SK-N-SH (cell line): ENCODE results near the gene GRK1. TPM values are rescaled to one million over a fixed set of nuclear protein-coding genes. Genes with fewer than 3 reads are reported as not detected.

Experiments
- CTCF ChIA-PET: fragments of 300-600, 350-600 bp; formaldehyde crosslinking; extraction: SDS; loops from one replicate; lab custom pipeline; 2021; lab: Yijun Ruan, JAX
- POLR2A ChIA-PET: fragments of 350-600 bp; sonication (Branson Sonifier 250); formaldehyde crosslinking; extraction: SDS; loops from one replicate; lab custom pipeline; 2020; ENCODE audit warnings: antibody characterized with exemption, inconsistent platforms; lab: Yijun Ruan, JAX
- DNase-seq: peaks from one replicate; pipeline ENCODE4 v3.0.0; 2012
- H2AFZ ChIP-seq: fragments of 200-600 bp; sonication (generic); 2 replicates; pipeline ENCODE4 v1.8.1; 2016; ENCODE audit warnings: antibody characterized with exemption, mild to moderate bottlenecking, low read depth
- H3F3A ChIP-seq: fragments of 200-600 bp; sonication (generic); replicated peaks from 2 replicates; pipeline ENCODE3; 2016; ENCODE audit warnings: antibody characterized with exemption, mild to moderate bottlenecking; ENCODE audit not compliant: insufficient read depth
- H3K27ac ChIP-seq, 2 experiments: fragments of 200-500 bp in 1 of 2; fragments of 200-600 bp in 1 of 2; sonication (Bioruptor generic) in 1 of 2; sonication (generic), shearing (Covaris generic) in 1 of 2; 2 replicates each; pipeline versions ENCODE4 v1.5.1 to v1.6.1; 2014 to 2016; ENCODE audit warnings: low read depth in 2 of 2, inconsistent platforms in 1 of 2, low read length in 1 of 2, mild to moderate bottlenecking in 1 of 2, mixed read lengths in 1 of 2
- H3K27me3 ChIP-seq: fragments of 200-600 bp; sonication (generic), shearing (Covaris generic); 2 replicates; pipeline ENCODE4 v1.6.1; 2016; ENCODE audit warnings: mixed run types; ENCODE audit not compliant: insufficient read depth
- H3K36me3 ChIP-seq, 2 experiments: fragments of 200-500 bp in 1 of 2; fragments of 200-600 bp in 1 of 2; sonication (Bioruptor generic) in 1 of 2; sonication (generic) in 1 of 2; replicated peaks in 1 of 2; 2 replicates each; pipeline versions ENCODE3 to v1.5.1; 2014 to 2016; ENCODE audit warnings: low read length in 1 of 2, mild to moderate bottlenecking in 1 of 2; ENCODE audit not compliant: insufficient read depth in 2 of 2, control insufficient read depth in 1 of 2
- H3K4me1 ChIP-seq, 2 experiments: fragments of 200-500 bp in 1 of 2; fragments of 200-600 bp in 1 of 2; sonication (Bioruptor generic) in 1 of 2; sonication (generic), shearing (Covaris generic) in 1 of 2; 2 replicates each; pipeline versions ENCODE4 v1.5.1 to v1.6.1; 2014 to 2016; ENCODE audit warnings: low read depth in 1 of 2, low read length in 1 of 2, mixed run types in 1 of 2; ENCODE audit not compliant: insufficient read depth in 2 of 2, control insufficient read depth in 1 of 2
- H3K4me2 ChIP-seq: fragments of 200-600 bp; sonication (generic), shearing (Covaris generic); 2 replicates; pipeline ENCODE4 v1.6.1; 2017; ENCODE audit warnings: mixed run types
- H3K4me3 ChIP-seq, 2 experiments: fragments of 200-500 bp in 1 of 2; fragments of 200-600 bp in 1 of 2; sonication (Bioruptor generic) in 1 of 2; sonication (generic), shearing (Covaris generic) in 1 of 2; 2 replicates each; pipeline versions ENCODE4 v1.5.1 to v1.8.1; 2014 to 2016; ENCODE audit warnings: low read depth in 2 of 2, inconsistent platforms in 1 of 2, low read length in 1 of 2, mild to moderate bottlenecking in 1 of 2, mixed read lengths in 1 of 2, moderate library complexity in 1 of 2
- H3K79me2 ChIP-seq: fragments of 200-600 bp; sonication (generic); 2 replicates; pipeline ENCODE4 v1.8.1; 2017; ENCODE audit warnings: mild to moderate bottlenecking; ENCODE audit not compliant: insufficient read depth
- H3K9ac ChIP-seq: fragments of 200-600 bp; sonication (generic); 2 replicates; pipeline ENCODE4 v1.6.1; 2017; ENCODE audit warnings: mixed run types
- H3K9me2 ChIP-seq: fragments of 200-600 bp; sonication (generic); 2 replicates; pipeline ENCODE4 v1.6.1; 2017; ENCODE audit warnings: mixed run types
- H3K9me3 ChIP-seq: fragments of 200-600 bp; sonication (generic); 2 replicates; pipeline ENCODE4 v1.6.1; 2017; ENCODE audit warnings: mixed run types, mild to moderate bottlenecking, moderate library complexity
- H4K20me1 ChIP-seq: fragments of 200-600 bp; sonication (generic); 2 replicates; pipeline ENCODE4 v1.6.1; 2017; ENCODE audit warnings: mild to moderate bottlenecking, mixed run types; ENCODE audit not compliant: insufficient read depth
- CHD2 ChIP-seq: fragments of 150-350 bp; IDR thresholded peaks from 2 replicates; pipeline ENCODE4 v1.6.1; 2018; ENCODE audit warnings: low read length; ENCODE audit not compliant: partially characterized antibody
- ELF1 ChIP-seq: IDR thresholded peaks from 2 replicates; pipeline ENCODE4 v1.4.0; 2012
- FOSL2 ChIP-seq: IDR thresholded peaks from 2 replicates; pipeline ENCODE4 v1.4.0; 2012; ENCODE audit warnings: low read depth, mild to moderate bottlenecking, moderate library complexity, borderline replicate concordance
- FOXM1 ChIP-seq: IDR thresholded peaks from 2 replicates; pipeline ENCODE4 v1.4.0; 2012; ENCODE audit warnings: low read depth, mild to moderate bottlenecking
- NRF1 ChIP-seq: IDR thresholded peaks from 2 replicates; pipeline ENCODE4 v1.6.1; 2012; ENCODE audit warnings: low read depth, mild to moderate bottlenecking, low read length
- POLR2AphosphoS5 ChIP-seq: IDR thresholded peaks from 2 replicates; pipeline ENCODE4 v1.6.1; 2012; ENCODE audit warnings: low read depth, low read length
- RFX5 ChIP-seq: IDR thresholded peaks from 2 replicates; pipeline ENCODE4 v1.6.1; 2012; ENCODE audit warnings: mild to moderate bottlenecking, improper control_type of control experiment, low read length
- SMC3 ChIP-seq: IDR thresholded peaks from 2 replicates; pipeline ENCODE4 v1.6.1; 2012; ENCODE audit warnings: low read depth, low read length, improper control_type of control experiment
- YY1 ChIP-seq: IDR thresholded peaks from 2 replicates; pipeline ENCODE4 v1.4.0; 2012; ENCODE audit warnings: low read depth, mild to moderate bottlenecking
- WGBS: methylation state at CpG from one replicate; pipeline ENCODE4 v1.1.6; 2017; ENCODE audit warnings: low lambda C conversion rate; 5-methylcytosine and 5-hydroxymethylcytosine counted together
- polyA plus RNA-seq, 3 experiments: library from polyadenylated mRNA; depleted of rRNA; stranded (reverse); fragments of >200 nt; gene quantifications; 2 replicates each; pipeline ENCODE4 v1.2.3, GENCODE V29; 2012
- TF ChIP-seq, protein P1 (sequence below): IDR thresholded peaks from 2 replicates; pipeline ENCODE4 v1.6.1; 2012; ENCODE audit warnings: mild to moderate bottlenecking, low read depth, low read length, moderate library complexity
- TF ChIP-seq, protein P2 (sequence below): fragments of 150-350 bp; IDR thresholded peaks from 2 replicates; pipeline ENCODE4 v1.6.1; 2017; ENCODE audit warnings: antibody characterized with exemption, low read length, low read depth, borderline replicate concordance
- TF ChIP-seq, protein P3 (sequence below): IDR thresholded peaks from 2 replicates; pipeline ENCODE4; 2012

Gene GRK1
- polyA plus RNA-seq, 1 of the 3 experiments (the other 2 are of a cell fraction), result 0.12 TPM

DNA sequence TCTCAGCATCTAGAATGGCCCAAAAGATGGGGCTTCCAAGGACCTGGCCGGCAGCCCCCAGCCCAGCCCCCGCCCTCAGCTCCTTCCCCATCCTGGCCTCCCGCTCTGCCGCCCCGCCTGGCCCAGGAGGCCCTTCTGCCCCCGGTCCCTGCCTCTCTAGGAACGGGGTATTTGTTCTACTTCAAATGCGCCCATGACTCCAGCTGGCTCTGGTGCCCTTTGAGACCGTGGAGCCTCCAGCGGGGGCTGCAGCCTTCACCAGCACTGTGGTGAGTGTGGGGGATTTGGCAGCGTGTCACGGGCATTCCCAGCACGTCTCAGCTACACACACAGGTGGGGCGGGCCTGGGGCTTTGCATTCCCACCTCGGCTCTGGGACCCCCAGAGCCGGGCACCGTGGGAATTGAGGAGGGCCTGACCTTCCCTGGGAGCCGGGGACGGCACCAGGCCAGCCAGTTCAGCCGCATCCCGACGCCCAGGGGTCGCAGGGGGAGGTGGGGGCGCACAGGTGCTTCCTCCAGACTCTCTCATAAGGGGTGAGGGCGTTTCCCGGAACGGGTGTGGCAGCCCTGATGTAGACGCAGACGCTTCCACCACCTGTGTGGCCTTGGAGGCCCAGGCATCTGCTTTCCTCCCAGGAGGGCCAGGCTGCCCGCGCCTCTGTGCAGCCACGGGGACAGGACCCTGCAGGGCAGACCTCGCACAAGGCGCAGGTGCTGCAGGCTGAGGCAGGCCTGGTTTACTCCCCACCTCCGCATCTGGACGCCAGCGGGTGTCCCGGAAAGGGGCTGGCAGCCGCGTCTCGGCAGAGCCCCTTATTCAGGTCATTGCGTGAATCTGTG lies 10.0 kb upstream of the GRK1 start (continued):
- TF ChIP-seq, protein P1, sequence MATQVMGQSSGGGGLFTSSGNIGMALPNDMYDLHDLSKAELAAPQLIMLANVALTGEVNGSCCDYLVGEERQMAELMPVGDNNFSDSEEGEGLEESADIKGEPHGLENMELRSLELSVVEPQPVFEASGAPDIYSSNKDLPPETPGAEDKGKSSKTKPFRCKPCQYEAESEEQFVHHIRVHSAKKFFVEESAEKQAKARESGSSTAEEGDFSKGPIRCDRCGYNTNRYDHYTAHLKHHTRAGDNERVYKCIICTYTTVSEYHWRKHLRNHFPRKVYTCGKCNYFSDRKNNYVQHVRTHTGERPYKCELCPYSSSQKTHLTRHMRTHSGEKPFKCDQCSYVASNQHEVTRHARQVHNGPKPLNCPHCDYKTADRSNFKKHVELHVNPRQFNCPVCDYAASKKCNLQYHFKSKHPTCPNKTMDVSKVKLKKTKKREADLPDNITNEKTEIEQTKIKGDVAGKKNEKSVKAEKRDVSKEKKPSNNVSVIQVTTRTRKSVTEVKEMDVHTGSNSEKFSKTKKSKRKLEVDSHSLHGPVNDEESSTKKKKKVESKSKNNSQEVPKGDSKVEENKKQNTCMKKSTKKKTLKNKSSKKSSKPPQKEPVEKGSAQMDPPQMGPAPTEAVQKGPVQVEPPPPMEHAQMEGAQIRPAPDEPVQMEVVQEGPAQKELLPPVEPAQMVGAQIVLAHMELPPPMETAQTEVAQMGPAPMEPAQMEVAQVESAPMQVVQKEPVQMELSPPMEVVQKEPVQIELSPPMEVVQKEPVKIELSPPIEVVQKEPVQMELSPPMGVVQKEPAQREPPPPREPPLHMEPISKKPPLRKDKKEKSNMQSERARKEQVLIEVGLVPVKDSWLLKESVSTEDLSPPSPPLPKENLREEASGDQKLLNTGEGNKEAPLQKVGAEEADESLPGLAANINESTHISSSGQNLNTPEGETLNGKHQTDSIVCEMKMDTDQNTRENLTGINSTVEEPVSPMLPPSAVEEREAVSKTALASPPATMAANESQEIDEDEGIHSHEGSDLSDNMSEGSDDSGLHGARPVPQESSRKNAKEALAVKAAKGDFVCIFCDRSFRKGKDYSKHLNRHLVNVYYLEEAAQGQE, result no peak
- TF ChIP-seq NRF1 (no peak), FOXM1 (no peak), ELF1 (no peak), POLR2AphosphoS5 (no peak), FOSL2 (no peak)
- TF ChIP-seq, all 33 proteins: peak for 0

DNA sequence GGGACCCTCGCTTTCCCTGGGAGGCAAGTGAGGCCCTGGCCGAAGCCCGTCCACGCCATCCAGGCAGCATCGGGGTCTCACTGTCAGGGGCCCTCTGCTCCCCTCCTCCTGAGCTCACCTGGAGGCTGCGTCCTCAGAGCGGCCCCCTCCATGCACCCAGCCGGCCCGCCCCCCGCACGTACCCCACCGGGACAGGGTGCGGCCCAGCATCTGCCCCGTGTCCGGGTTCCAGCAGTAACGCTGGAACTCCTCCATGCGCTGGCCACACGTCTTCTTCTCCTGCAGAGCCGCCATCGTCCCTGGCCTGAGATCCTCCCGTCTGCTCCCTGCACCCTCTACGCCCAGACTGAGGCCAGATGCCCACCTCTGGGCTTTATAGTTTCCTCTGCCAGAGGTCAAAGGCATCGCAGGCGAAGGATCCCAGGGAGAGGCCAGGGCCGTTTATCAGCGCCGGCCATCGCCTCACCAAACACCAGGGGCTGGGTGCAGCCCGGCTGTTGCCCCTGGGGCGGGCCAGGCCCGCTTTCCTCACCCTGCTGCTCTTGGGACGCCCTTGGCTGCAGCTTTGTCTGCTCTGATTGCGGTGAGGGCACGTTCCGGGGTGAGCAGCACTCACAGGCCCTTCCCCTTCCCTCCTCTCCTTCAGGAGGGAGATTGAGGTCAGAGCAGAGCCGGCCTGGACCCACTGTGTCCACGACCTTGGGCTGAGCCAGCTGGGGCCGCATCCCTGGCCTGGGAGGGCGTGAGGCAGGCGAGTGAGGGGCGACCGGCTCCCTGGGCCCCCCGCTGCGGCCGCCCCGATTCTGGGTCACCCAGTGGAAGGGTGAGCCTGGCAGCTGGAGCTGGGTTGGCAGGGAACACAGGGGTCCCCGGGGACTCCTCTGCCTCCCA lies 8.9 kb upstream of the GRK1 start, which contains the start of gene ATP4B:
Gene ATP4B (minus strand): TSS at position 348 of the 891 bp plus-strand sequence. CDS start 54 bp downstream, at position 294.
- Histone ChIP-seq H3K9me2 (no peaks in the 10 kb centered on the region), H3K79me2 (no peaks in the 10 kb centered on the region), H2AFZ (no peak within 1 kb of the TSS), H3K9ac (no peak within 1 kb of the TSS), H3K4me1 (peaks cover 0 to 7% of the 10 kb centered on the region in 2 experiments; a peak in 1 of 4 replicates), H3K27ac (no peak within 1 kb of the TSS), H3K4me3 (no peak within 1 kb of the TSS), H4K20me1 (no peaks in the 10 kb centered on the region), H3K9me3 (peaks cover 14% of the 10 kb centered on the region; the same call in 1 of the 2 replicates), H3K27me3 (no peaks in the 10 kb centered on the region), H3F3A (no peaks in the 10 kb centered on the region), H3K4me2 (no peak within 1 kb of the TSS), H3K36me3 (no peaks in the 10 kb centered on the region)
- ChIA-PET CTCF (interaction anchor here (0.7 kb wide), 1 partner anchor 67 kb away, joined by 3 read pairs; no protein-coding TSS in a partner anchor), POLR2A (no interaction called here)
- 79% methylated on average over 15 of the region's 47 CpGs for WGBS
- TF ChIP-seq, protein P2, sequence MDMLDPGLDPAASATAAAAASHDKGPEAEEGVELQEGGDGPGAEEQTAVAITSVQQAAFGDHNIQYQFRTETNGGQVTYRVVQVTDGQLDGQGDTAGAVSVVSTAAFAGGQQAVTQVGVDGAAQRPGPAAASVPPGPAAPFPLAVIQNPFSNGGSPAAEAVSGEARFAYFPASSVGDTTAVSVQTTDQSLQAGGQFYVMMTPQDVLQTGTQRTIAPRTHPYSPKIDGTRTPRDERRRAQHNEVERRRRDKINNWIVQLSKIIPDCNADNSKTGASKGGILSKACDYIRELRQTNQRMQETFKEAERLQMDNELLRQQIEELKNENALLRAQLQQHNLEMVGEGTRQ, result no peak
- no peak for TF ChIP-seq ELF1
- no peak for TF ChIP-seq YY1
- no peak for TF ChIP-seq SMC3
- no peak for TF ChIP-seq CHD2
- TF ChIP-seq RFX5, result no peak
- TF ChIP-seq, protein P3, sequence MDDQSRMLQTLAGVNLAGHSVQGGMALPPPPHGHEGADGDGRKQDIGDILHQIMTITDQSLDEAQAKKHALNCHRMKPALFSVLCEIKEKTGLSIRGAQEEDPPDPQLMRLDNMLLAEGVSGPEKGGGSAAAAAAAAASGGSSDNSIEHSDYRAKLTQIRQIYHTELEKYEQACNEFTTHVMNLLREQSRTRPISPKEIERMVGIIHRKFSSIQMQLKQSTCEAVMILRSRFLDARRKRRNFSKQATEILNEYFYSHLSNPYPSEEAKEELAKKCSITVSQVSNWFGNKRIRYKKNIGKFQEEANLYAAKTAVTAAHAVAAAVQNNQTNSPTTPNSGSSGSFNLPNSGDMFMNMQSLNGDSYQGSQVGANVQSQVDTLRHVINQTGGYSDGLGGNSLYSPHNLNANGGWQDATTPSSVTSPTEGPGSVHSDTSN, result no peak
- peak; percentile 58 for DNase-seq
